ENCODE results near the gene UBE2L6. TPM values are rescaled to one million over a fixed set of nuclear protein-coding genes. Genes with fewer than 3 reads are reported as not detected.

The UBE2L6 gene
- total RNA-seq (2021) (121 and 122 TPM in 2 replicates), Bru-seq, nascent RNA (percentile 51 among the genes with signal in this experiment), BruChase-seq, experiment 1, labeled RNA remaining after a 2-hour chase (percentile 56 among the genes with signal in this experiment), BruChase-seq, experiment 2, labeled RNA remaining after a 6-hour chase (percentile 63 among the genes with signal in this experiment)
- long read RNA-seq, transcript UBE2L6-201 (4 exons, 1,354 nt) = major isoform, 251 of 276 reads
- long read RNA-seq, transcript UBE2L6-202 (4 exons, 1,573 nt) = minor isoform, 7 of 276 reads
- long read RNA-seq, partial matches to known transcripts = 0 of 276 reads
- long read RNA-seq, other reads (novel, unspliced or antisense) = 14 of 276 reads

- peak within 1 kb of the TSS; percentile 89 for H3K4me3 ChIP-seq
- no peaks in the 10 kb centered on the region for H3K36me3 ChIP-seq (ENCODE audit: low read depth)
- H3K4me1 ChIP-seq (replicated peaks; ENCODE audit: insufficient read depth) = peaks cover 24% of the 10 kb centered on the region
- no peak for TF ChIP-seq CTCF (conservative IDR thresholded peaks at IDR 0.05)
- no peak for TF ChIP-seq EZH2 (IDR thresholded peaks at IDR 0.05; ENCODE audit: low read depth)
- H3K9me2 ChIP-seq (ENCODE audit: insufficient read depth) = no peaks in the 10 kb centered on the region
- no TSS peak for BruUV-seq (replicated peaks)
- H4K20me1 ChIP-seq (ENCODE audit: insufficient read depth) = no peaks in the 10 kb centered on the region
- no peaks in the 10 kb centered on the region for H3K27me3 ChIP-seq (ENCODE audit: insufficient read depth, low read depth)
- no peak within 1 kb of the TSS for H3K27ac ChIP-seq
- no peaks in the 10 kb centered on the region for H3K9me3 ChIP-seq (ENCODE audit: insufficient read depth, low read depth)
- H3K4me2 ChIP-seq = peak within 1 kb of the TSS; percentile 90
- peak in 1 of 2 experiments; percentile 62 for DNase-seq
- H2AFZ ChIP-seq = peak within 1 kb of the TSS; percentile 97
- ChIA-PET CTCF (interaction anchor here (0.5 to 1.9 kb wide), 12 partner anchors 36 to 156 kb away, joined by 3 to 8 read pairs (median 4); no protein-coding TSS in a partner anchor), POLR2A (ENCODE audit: unreplicated experiment) (interaction anchor here (0.6 to 0.7 kb wide), 2 partner anchors 72 to 233 kb away, joined by 4 to 6 read pairs; no protein-coding TSS in a partner anchor)
- no peaks in the 10 kb centered on the region for H3K79me2 ChIP-seq (ENCODE audit: low read depth)
- no peaks in the 10 kb centered on the region for H3F3A ChIP-seq (ENCODE audit: insufficient read depth, low read depth)
- intact Hi-C loops (cut with micrococcal nuclease; ENCODE audit: unreplicated experiment) = loop anchor here (1.0 kb wide), 4 partner anchors 36 to 174 kb away; partner anchors contain the start of gene SELENOH
Measured at GRCh38 chr11:57567515-57568329, at the start of gene UBE2L6. Gene UBE2L6 (minus strand): TSS chr11:57567672. CDS start chr11:57567611, 61 bp downstream.

GRCh38 chr11:57616595-57616994, 49.1 kb upstream of the UBE2L6 start:
- Histone ChIP-seq H3K27ac (no peak overlapping the region), H3K4me3 (no peak overlapping the region), H3K4me2 (no peak overlapping the region), H3K9me3 (ENCODE audit: insufficient read depth, low read depth) (no peaks in the 10 kb centered on the region; the same call in 1 of the 2 replicates), H2AFZ (no peak overlapping the region), H3K4me1 (replicated peaks; ENCODE audit: insufficient read depth) (no peaks in the 10 kb centered on the region), H3K9me2 (ENCODE audit: insufficient read depth) (no peaks in the 10 kb centered on the region), H3K79me2 (ENCODE audit: low read depth) (no peaks in the 10 kb centered on the region), H3F3A (ENCODE audit: insufficient read depth, low read depth) (no peaks in the 10 kb centered on the region), H3K36me3 (ENCODE audit: low read depth) (no peaks in the 10 kb centered on the region), H3K27me3 (ENCODE audit: insufficient read depth, low read depth) (peaks cover 41% of the 10 kb centered on the region), H4K20me1 (ENCODE audit: insufficient read depth) (no peaks in the 10 kb centered on the region)
- BruUV-seq (replicated peaks) = no TSS peak
- DNase-seq = no peak
- intact Hi-C loops (cut with micrococcal nuclease; ENCODE audit: unreplicated experiment) = no loop called here
- CTCF ChIA-PET = no interaction called here
- POLR2A ChIA-PET (ENCODE audit: unreplicated experiment) = no interaction called here
- TF ChIP-seq CTCF (conservative IDR thresholded peaks at IDR 0.05) (no peak), EZH2 (IDR thresholded peaks at IDR 0.05; ENCODE audit: low read depth) (no peak)

GRCh38 chr11:57615308-57615707, 47.8 kb upstream of the UBE2L6 start:
- Histone ChIP-seq H3K4me1 (replicated peaks; ENCODE audit: insufficient read depth) (no peaks in the 10 kb centered on the region), H3K36me3 (ENCODE audit: low read depth) (no peaks in the 10 kb centered on the region), H3K27me3 (ENCODE audit: insufficient read depth, low read depth) (peaks cover 54% of the 10 kb centered on the region), H3K27ac (no peak overlapping the region), H3F3A (ENCODE audit: insufficient read depth, low read depth) (no peaks in the 10 kb centered on the region), H3K4me2 (no peak overlapping the region), H4K20me1 (ENCODE audit: insufficient read depth) (no peaks in the 10 kb centered on the region), H3K4me3 (no peak overlapping the region), H3K9me2 (ENCODE audit: insufficient read depth) (no peaks in the 10 kb centered on the region), H3K79me2 (ENCODE audit: low read depth) (no peaks in the 10 kb centered on the region), H3K9me3 (ENCODE audit: insufficient read depth, low read depth) (no peaks in the 10 kb centered on the region; the same call in 1 of the 2 replicates), H2AFZ (no peak overlapping the region)
- ChIA-PET CTCF (interaction anchor here (0.6 kb wide), 1 partner anchor 27 kb away, joined by 3 read pairs; no protein-coding TSS in a partner anchor), POLR2A (ENCODE audit: unreplicated experiment) (interaction anchor here (0.6 kb wide), 1 partner anchor 624 kb away, joined by 7 read pairs; no protein-coding TSS in a partner anchor)
- intact Hi-C loops (cut with micrococcal nuclease; ENCODE audit: unreplicated experiment) = no loop called here
- no peak for TF ChIP-seq CTCF (conservative IDR thresholded peaks at IDR 0.05)
- no peak for TF ChIP-seq EZH2 (IDR thresholded peaks at IDR 0.05; ENCODE audit: low read depth)
- no TSS peak for BruUV-seq (replicated peaks)
- no peak for DNase-seq
